BJ (cell line): ENCODE data around the gene NDUFB8. TPM values are rescaled to one million over a fixed set of nuclear protein-coding genes. Genes with fewer than 3 reads are reported as not detected.

Experiments
- CTCF ChIA-PET: fragments of 350-600 bp; formaldehyde crosslinking; extraction: SDS; loops from one replicate; lab custom pipeline; 2021; ENCODE audit warnings: antibody characterized with exemption, inconsistent platforms; lab: Yijun Ruan, JAX
- POLR2A ChIA-PET: fragments of 300-600 bp; sonication (Branson Sonifier 250); formaldehyde crosslinking; extraction: SDS; loops from one replicate; lab custom pipeline; 2021; ENCODE audit warnings: antibody characterized with exemption; lab: Charles Lee
- DNase-seq: peaks from one replicate; pipeline ENCODE4 v3.0.0-alpha.2; 2011; ENCODE audit warnings: low read depth
- H3K27me3 ChIP-seq: 2 replicates; pipeline ENCODE4 v1.6.0; 2011; ENCODE audit warnings: low read length; ENCODE audit not compliant: control insufficient read depth, insufficient read depth
- H3K36me3 ChIP-seq: 2 replicates; pipeline ENCODE4 v1.5.1; 2011; ENCODE audit warnings: low read length; ENCODE audit not compliant: control insufficient read depth, insufficient read depth
- H3K4me3 ChIP-seq: 2 replicates; pipeline ENCODE4 v1.5.1; 2011; ENCODE audit warnings: low read depth, mild to moderate bottlenecking, control low read depth, low read length
- polyA plus RNA-seq: library from polyadenylated mRNA; depleted of rRNA; stranded (reverse); fragments of >200 nt; gene quantifications from 2 replicates; pipeline ENCODE4 v1.2.3, GENCODE V29; 2011
- TF ChIP-seq, protein P1 (sequence below): IDR thresholded peaks from 2 replicates; pipeline ENCODE4 v1.5.1; 2011; ENCODE audit warnings: low read depth, mild to moderate bottlenecking, control low read depth, inconsistent platforms, low read length, moderate library complexity; ENCODE audit not compliant: insufficient read depth

The NDUFB8 gene
- polyA plus RNA-seq, 1 experiment = 197 TPM

DNA sequence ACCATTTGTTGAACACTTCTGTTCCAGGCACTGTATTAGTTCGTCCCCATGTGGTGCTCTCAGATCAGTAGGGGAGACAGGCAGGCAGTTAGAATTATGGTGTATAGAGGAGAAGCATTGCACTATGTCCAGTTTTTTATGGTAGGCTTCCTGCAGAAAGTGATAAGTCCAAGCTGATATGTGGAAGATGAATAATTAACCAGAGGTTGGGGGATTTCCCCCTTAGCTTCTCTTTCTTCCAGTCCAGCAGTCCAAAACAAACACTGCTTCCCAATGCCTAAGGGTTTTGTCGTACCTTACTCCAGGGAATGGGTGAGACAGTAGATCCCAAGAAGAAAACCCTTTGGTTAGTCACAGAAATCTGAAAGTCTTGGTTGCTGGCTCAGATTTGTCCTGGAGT is 25.2 kb upstream of the NDUFB8 start:
- Histone ChIP-seq H3K36me3 (peaks cover 25% of the 10 kb centered on the region), H3K4me3 (no peak overlapping the region), H3K27me3 (no peaks in the 10 kb centered on the region)
- ChIA-PET CTCF (interaction anchor here (1.3 kb wide), 1 partner anchor 459 kb away, joined by 4 read pairs; no protein-coding TSS in a partner anchor), POLR2A (interaction anchor here (0.6 to 0.7 kb wide), 2 partner anchors 9 to 19 kb away, joined by 3 to 4 read pairs; partner anchors contain the start of gene HIF1AN)
- DNase-seq = no peak
- TF ChIP-seq, protein P1, sequence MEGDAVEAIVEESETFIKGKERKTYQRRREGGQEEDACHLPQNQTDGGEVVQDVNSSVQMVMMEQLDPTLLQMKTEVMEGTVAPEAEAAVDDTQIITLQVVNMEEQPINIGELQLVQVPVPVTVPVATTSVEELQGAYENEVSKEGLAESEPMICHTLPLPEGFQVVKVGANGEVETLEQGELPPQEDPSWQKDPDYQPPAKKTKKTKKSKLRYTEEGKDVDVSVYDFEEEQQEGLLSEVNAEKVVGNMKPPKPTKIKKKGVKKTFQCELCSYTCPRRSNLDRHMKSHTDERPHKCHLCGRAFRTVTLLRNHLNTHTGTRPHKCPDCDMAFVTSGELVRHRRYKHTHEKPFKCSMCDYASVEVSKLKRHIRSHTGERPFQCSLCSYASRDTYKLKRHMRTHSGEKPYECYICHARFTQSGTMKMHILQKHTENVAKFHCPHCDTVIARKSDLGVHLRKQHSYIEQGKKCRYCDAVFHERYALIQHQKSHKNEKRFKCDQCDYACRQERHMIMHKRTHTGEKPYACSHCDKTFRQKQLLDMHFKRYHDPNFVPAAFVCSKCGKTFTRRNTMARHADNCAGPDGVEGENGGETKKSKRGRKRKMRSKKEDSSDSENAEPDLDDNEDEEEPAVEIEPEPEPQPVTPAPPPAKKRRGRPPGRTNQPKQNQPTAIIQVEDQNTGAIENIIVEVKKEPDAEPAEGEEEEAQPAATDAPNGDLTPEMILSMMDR = no peak

DNA sequence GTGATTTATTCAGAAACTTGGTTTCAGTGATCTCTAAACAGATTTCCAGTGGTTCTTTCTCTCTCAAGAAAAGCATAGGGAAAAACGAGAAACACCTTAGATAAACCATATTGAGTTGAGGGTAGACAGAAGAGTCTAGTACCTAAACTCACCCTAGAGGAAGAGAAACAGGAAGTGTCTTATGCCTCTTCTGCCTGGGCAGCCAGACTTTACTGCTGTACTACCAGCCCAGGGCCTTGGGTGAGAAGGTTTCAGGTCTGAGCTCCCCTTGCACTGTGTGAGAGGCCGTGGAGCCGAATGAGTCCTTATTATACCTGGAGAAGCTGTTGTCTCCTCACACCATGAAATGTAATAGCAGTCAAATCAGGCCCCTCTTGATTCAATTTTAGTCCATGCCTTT is 24.3 kb upstream of the NDUFB8 start:
- ChIA-PET CTCF (interaction anchor here (1.0 to 1.5 kb wide), 4 partner anchors 9 to 189 kb away, joined by 3 to 4 read pairs (median 3); partner anchors contain the start of gene HIF1AN), POLR2A (no interaction called here)
- TF ChIP-seq, protein P1 = no peak

DNA sequence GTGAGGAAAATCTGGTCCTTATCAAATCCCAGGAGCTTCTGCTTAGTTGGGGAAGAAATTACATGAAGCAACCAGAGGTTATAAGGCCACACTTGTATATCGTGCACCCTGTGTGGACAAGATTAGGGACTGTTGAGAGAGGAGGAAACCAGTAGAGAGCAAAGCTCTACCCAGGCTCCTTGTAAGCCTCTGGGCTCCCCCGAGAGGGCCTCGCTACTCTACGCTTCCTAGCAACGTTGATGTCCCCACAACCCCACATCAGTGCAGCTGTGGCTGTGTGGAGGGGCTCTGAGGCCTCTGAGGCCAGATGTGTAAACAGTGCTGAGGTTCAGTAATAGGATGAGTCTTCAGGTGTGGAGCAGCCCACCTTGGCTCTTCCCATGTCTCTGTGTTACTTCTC is 22.1 kb upstream of the NDUFB8 start:
- Histone ChIP-seq H3K27me3 (no peaks in the 10 kb centered on the region), H3K36me3 (peaks cover 42% of the 10 kb centered on the region), H3K4me3 (no peak overlapping the region)
- no peak for DNase-seq
- CTCF ChIA-PET = interaction anchor here (1.2 kb wide), 2 partner anchors 9 to 15 kb away, joined by 3 to 4 read pairs; no protein-coding TSS in a partner anchor
- TF ChIP-seq, protein P1 = no peak
- POLR2A ChIA-PET = interaction anchor here (0.7 kb wide), 1 partner anchor 506 kb away, joined by 5 read pairs; no protein-coding TSS in a partner anchor

More for the DNA sequence above, 24.3 kb upstream of the NDUFB8 start:
- DNase-seq = no peak
- peaks cover 32% of the 10 kb centered on the region for H3K36me3 ChIP-seq
- no peak overlapping the region for H3K4me3 ChIP-seq
- H3K27me3 ChIP-seq = no peaks in the 10 kb centered on the region

DNA sequence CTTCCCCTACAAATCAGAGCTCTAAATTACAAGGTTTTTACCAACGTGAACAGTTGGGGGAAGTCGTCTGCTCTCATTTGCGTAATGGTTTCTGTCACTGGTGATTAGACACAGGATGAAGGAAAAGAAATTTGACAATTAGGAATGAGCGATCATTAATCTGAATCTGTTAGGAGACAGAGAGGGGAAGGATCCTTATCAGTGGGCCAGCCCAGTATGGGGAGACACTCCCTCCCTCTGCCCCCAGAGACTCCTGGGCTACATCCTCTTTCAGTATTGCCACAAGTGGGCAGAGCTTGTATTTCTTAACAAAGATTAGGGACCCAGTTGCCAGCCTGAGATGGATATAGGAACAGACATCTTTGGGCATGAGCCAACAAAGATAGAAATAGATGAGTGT is 21.5 kb upstream of the NDUFB8 start:
- POLR2A ChIA-PET = no interaction called here
- Histone ChIP-seq H3K4me3 (no peak overlapping the region), H3K27me3 (no peaks in the 10 kb centered on the region), H3K36me3 (peaks cover 42% of the 10 kb centered on the region)
- DNase-seq = no peak
- CTCF ChIA-PET = interaction anchor here (1.2 kb wide), 2 partner anchors 10 to 15 kb away, joined by 3 to 4 read pairs; no protein-coding TSS in a partner anchor
- TF ChIP-seq, protein P1 = no peak

DNA sequence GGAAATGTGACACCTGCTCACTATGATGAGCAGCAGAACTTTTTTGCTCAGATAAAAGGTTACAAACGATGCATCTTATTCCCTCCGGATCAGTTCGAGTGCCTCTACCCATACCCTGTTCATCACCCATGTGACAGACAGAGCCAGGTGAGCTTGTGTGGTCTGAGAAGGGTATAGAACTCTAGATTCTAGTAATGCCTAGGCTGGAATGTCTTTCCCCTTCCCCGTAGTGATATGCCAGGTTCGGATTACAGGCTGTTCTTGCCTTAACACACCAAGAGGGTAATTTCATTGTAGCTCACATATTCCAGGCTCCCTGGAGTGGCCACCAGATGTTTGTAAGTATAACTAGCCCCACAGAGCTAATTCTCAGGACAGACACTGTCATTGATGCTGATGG is 15.3 kb upstream of the NDUFB8 start:
- H3K27me3 ChIP-seq = no peaks in the 10 kb centered on the region
- peaks cover 30% of the 10 kb centered on the region for H3K36me3 ChIP-seq
- H3K4me3 ChIP-seq = no peak overlapping the region
- ChIA-PET POLR2A (no interaction called here), CTCF (interaction anchor here (0.7 to 2.0 kb wide), 2 partner anchors 9 to 26 kb away, joined by 4 to 6 read pairs; partner anchors contain the start of gene HIF1AN)
- DNase-seq = no peak
- TF ChIP-seq, protein P1 = no peak
